A549 (cell line): ENCODE results near the gene SHISAL2A.

ENCODE experiments used
- EHMT2 ChIP-seq: fragments of 200-600 bp; sonication (generic); IDR thresholded peaks from 2 replicates; pipeline ENCODE4 v1.6.1; 2016; ENCODE audit warnings: antibody characterized with exemption, low read depth, mild to moderate bottlenecking, moderate library complexity
- ELK1 ChIP-seq: fragments of 150-350 bp; IDR thresholded peaks from 2 replicates; pipeline ENCODE4 v1.6.1; 2014; ENCODE audit warnings: low read depth, mild to moderate bottlenecking, low read length

- TF ChIP-seq EHMT2 (no peak), ELK1 (no peak)
Measured at GRCh38 chr1:52601519-52601918, 31.4 kb upstream of the SHISAL2A start.
